ENCODE results near the gene SH3D21.

SH3D21 gene

GRCh38 chr1:36330940-36331339 is 24.8 kb downstream of the SH3D21 start:
- Mint-ChIP-seq H3K27me3 (peaks cover 3% of the 10 kb centered on the region), H3K27ac (no peak overlapping the region), H3K4me3 (no peak overlapping the region), H3K36me3 (ENCODE audit: low read depth) (no peaks in the 10 kb centered on the region), H3K4me1 (ENCODE audit: low read depth) (no peaks in the 10 kb centered on the region), H3K9me3 (no peaks in the 10 kb centered on the region)
- no peak for DNase-seq

DNA sequence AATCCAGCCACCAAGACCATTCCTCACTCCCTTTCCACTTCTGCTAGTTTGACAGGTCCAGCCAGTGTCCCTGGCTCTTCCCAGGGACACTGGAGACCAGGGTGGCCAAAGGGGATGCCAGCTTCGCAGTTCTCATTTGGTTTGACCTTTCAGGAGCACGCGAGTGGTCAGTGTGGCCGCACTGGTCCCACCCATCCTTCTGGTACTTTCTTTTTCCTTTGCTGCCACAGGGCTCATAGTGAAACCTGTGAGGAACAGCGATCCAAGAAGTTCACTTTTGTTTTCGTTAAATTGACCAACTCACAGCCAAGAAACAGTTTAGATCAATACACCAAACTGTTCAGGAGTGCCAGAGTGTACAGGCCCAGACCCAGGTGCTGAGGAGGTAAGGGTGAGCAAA is 31.7 kb downstream of the SH3D21 start:
- no peak overlapping the region for H3K27ac Mint-ChIP-seq
- DNase-seq: no peak
- peaks cover 30% of the 10 kb centered on the region for H3K36me3 Mint-ChIP-seq (ENCODE audit: low read depth)
- H3K4me3 Mint-ChIP-seq: no peak overlapping the region
- peaks cover 7% of the 10 kb centered on the region for H3K4me1 Mint-ChIP-seq (ENCODE audit: low read depth)
- no peaks in the 10 kb centered on the region for H3K9me3 Mint-ChIP-seq
- no peaks in the 10 kb centered on the region for H3K27me3 Mint-ChIP-seq

DNA sequence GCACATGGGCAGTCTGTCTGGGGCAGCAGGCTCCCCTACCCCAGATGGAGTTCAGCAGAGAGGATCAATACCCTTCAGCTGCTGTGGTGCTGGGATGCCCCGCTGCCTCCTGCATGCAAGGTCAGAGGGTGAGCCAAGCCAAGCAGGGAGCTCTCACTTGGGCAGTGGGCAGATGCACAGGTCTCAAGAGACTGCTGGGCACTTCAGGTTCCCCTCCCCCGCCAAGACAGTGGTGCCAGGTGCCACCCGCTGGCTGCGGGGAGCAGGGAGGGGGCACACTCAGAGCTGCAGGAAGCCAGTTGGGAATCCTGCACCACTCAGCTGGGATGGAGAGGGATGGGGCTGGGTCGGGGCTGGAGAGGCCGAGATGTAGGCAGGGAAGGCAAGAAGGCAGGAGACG is 33.0 kb downstream of the SH3D21 start:
- no peaks in the 10 kb centered on the region for H3K27me3 Mint-ChIP-seq
- DNase-seq: no peak
- H3K36me3 Mint-ChIP-seq (ENCODE audit: low read depth): peaks cover 42% of the 10 kb centered on the region
- H3K4me1 Mint-ChIP-seq (ENCODE audit: low read depth): peaks cover 13% of the 10 kb centered on the region
- no peaks in the 10 kb centered on the region for H3K9me3 Mint-ChIP-seq
- H3K4me3 Mint-ChIP-seq: no peak overlapping the region
- no peak overlapping the region for H3K27ac Mint-ChIP-seq

DNA sequence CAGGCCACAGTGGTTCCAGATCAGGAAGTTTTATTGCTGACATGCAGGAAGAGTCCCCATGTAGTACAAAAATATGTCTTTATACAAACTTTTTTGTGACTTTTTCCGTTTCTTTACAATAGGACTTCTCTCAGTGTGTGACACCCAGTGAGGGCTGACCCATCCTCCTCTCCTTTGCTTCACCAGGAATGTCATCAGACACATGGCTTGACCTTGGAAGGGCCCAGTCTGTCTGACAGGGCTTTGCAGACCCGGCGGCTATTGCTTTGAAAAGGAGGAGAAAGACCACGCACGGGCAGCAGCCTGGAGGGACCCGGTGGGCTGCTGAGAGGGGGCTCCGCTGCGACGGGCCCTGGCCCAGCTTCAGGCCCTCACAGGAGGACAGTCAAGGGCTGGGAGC is 33.4 kb downstream of the SH3D21 start:
- peaks cover 46% of the 10 kb centered on the region for H3K36me3 Mint-ChIP-seq (ENCODE audit: low read depth)
- no peak overlapping the region for H3K27ac Mint-ChIP-seq
- H3K4me1 Mint-ChIP-seq (ENCODE audit: low read depth): peaks cover 13% of the 10 kb centered on the region
- H3K9me3 Mint-ChIP-seq: no peaks in the 10 kb centered on the region
- DNase-seq: no peak
- no peak overlapping the region for H3K4me3 Mint-ChIP-seq
- no peaks in the 10 kb centered on the region for H3K27me3 Mint-ChIP-seq

DNA sequence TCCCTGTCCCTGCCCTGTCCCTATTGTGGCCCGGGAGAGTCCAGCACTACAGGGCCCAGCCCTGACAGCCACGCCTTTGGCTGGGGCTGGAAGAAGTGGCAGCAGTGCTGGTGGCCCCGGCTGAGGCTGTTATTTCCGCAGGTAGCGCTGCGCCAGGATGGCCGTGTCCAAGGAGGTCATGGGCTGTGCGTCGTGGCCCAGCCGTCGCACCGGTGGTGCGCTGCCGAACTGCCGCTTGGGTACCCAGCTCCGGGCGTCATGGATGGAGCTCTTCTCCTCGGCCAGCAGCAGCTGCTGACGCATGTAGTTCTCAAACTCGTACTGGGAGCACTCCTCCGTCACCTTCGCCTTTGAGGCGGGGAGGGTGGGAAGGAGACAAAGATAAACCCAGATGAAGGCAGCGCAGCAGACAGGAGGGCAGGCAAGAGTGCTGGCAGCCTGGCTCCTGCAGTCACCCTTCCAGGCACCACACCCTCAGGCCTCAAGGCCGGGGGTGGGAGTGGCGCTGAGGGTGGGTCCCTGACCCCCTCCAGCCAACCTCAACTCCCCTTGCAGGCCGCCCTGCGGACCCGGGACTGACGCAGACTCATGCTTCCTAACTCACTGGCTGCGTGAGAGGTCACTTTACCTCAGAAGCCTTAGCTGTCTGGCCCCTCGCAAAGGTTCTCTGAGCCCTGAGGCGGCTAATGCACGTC is 35.6 kb downstream of the SH3D21 start:
- DNase-seq: no peak
- H3K4me1 Mint-ChIP-seq (ENCODE audit: low read depth): peaks cover 13% of the 10 kb centered on the region
- no peaks in the 10 kb centered on the region for H3K27me3 Mint-ChIP-seq
- no peak overlapping the region for H3K4me3 Mint-ChIP-seq
- no peak overlapping the region for H3K27ac Mint-ChIP-seq
- no peaks in the 10 kb centered on the region for H3K9me3 Mint-ChIP-seq
- H3K36me3 Mint-ChIP-seq (ENCODE audit: low read depth): peaks cover 63% of the 10 kb centered on the region

DNA sequence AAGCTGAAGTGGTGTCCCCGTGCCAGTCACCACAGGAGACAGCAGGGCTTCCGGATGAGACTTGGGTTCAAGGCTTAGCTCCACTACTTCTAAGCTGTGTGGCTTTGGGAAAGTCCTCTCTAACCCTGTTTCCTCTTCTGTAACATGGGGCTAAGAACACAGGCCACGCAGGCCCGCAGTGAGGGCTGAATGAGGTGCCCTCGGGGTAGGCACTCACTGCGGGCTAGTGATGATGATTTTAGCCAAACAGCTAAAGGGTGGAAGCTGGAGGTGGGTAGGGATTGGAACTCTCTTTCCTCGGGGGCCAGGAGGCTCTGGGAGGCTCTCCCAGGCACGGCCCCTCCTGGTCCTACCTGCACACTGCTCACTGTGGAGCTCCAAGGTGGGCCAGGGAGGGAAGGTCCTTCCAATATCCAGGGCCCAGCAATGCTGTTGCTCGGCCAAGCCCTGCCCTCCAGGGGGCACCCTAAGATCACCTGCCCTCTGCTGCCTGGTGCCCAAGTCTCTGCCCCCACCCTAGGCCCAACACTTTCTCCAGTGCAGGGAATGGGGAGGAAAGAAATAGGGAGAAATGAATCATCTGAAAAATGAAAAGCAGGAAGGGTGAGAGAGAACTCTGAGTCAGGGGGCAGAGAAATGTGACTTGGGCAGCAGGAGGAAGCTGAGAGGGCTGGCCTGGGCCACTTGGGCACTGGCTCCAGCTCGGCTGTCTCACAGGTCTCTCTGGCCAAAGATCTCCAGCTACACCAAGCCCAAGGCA is 36.4 kb downstream of the SH3D21 start:
- Mint-ChIP-seq H3K27ac (no peak overlapping the region), H3K27me3 (no peaks in the 10 kb centered on the region), H3K36me3 (ENCODE audit: low read depth) (peaks cover 71% of the 10 kb centered on the region), H3K9me3 (no peaks in the 10 kb centered on the region), H3K4me1 (ENCODE audit: low read depth) (peaks cover 13% of the 10 kb centered on the region), H3K4me3 (no peak overlapping the region)
- peak; percentile 67 for DNase-seq

GRCh38 chr1:36343651-36344394 is 37.7 kb downstream of the SH3D21 start:
- Mint-ChIP-seq H3K36me3 (ENCODE audit: low read depth) (peaks cover 83% of the 10 kb centered on the region), H3K4me3 (no peak overlapping the region), H3K27me3 (no peaks in the 10 kb centered on the region), H3K27ac (no peak overlapping the region), H3K9me3 (no peaks in the 10 kb centered on the region), H3K4me1 (ENCODE audit: low read depth) (peaks cover 10% of the 10 kb centered on the region)
- no peak for DNase-seq

GRCh38 chr1:36344395-36344680 is 38.2 kb downstream of the SH3D21 start:
- no peaks in the 10 kb centered on the region for H3K27me3 Mint-ChIP-seq
- no peak overlapping the region for H3K27ac Mint-ChIP-seq

GRCh38 chr1:36345353-36345752 is 39.2 kb downstream of the SH3D21 start:
- Mint-ChIP-seq H3K4me1 (ENCODE audit: low read depth) (peaks cover 12% of the 10 kb centered on the region), H3K36me3 (ENCODE audit: low read depth) (peaks cover 85% of the 10 kb centered on the region), H3K27me3 (no peaks in the 10 kb centered on the region), H3K4me3 (no peak overlapping the region), H3K27ac (no peak overlapping the region), H3K9me3 (no peaks in the 10 kb centered on the region)
- no peak for DNase-seq

More at GRCh38 chr1:36344395-36344680, 38.2 kb downstream of the SH3D21 start:
- Mint-ChIP-seq H3K9me3 (no peaks in the 10 kb centered on the region), H3K36me3 (ENCODE audit: low read depth) (peaks cover 86% of the 10 kb centered on the region), H3K4me1 (ENCODE audit: low read depth) (peaks cover 9% of the 10 kb centered on the region), H3K4me3 (no peak overlapping the region)
- no peak for DNase-seq

DNA sequence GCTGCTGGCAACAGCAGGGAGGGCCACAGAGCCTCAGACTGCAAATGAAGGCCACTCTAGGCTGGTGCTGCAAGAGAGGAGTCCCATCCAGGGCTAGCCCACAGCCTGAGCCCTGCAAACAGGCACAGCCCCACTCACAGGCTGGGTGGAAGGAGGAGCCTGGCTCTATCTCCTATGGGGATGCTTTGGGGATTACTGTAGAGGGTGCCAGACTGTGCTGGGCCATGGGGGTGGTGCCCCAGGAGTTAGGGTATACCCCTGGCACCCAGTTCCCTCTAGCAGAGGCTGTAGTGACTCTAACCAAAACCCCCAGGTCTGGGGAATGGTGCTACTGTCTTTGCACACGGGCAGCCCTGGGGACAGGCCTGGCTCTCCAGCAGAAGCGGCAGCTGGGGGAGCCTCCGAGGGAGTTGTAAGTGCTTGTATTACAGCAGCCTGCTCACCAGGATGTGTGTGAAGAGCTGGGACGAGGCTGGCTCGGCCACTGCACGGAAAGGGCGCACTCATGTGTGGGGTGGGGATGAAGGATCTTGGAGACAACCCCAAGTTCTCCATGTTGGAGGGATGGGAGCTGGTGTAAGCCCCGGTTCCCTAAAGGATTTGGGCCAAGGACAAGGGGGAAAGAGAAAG is 40.7 kb downstream of the SH3D21 start:
- Mint-ChIP-seq H3K36me3 (ENCODE audit: low read depth) (peaks cover 81% of the 10 kb centered on the region), H3K4me1 (ENCODE audit: low read depth) (peaks cover 27% of the 10 kb centered on the region), H3K27ac (no peak overlapping the region), H3K9me3 (no peaks in the 10 kb centered on the region), H3K4me3 (no peak overlapping the region), H3K27me3 (no peaks in the 10 kb centered on the region)
- no peak for DNase-seq

- H3K27me3 Mint-ChIP-seq: no peaks in the 10 kb centered on the region
- no peak overlapping the region for H3K4me3 Mint-ChIP-seq
- H3K9me3 Mint-ChIP-seq: no peaks in the 10 kb centered on the region
- peaks cover 81% of the 10 kb centered on the region for H3K36me3 Mint-ChIP-seq (ENCODE audit: low read depth)
- peaks cover 28% of the 10 kb centered on the region for H3K4me1 Mint-ChIP-seq (ENCODE audit: low read depth)
- no peak for DNase-seq
- H3K27ac Mint-ChIP-seq: peak overlapping the region; percentile 40
Observed at GRCh38 chr1:36349241-36349671, 43.1 kb downstream of the SH3D21 start.

DNA sequence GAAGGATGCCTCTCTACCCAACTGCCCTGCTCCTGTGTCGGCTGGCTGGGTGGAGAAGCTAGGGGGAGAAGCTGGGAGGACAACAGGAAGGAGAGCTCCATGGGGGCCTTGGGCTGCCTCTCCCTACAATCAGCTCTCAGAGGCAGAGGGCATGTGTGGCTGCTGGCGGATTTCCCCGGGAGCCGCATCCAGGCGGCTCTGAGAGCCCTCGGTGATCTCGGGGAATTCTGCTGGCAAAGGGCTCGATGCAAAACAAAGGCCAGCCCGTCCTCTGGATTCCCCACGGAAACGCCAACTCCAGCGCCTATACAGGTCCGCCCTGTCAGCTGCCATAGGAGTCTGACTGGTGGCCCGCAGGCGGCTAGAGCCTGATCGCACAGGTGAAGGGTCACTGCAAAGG is 43.7 kb downstream of the SH3D21 start:
- Mint-ChIP-seq H3K9me3 (no peaks in the 10 kb centered on the region), H3K27me3 (no peaks in the 10 kb centered on the region), H3K4me1 (ENCODE audit: low read depth) (peaks cover 28% of the 10 kb centered on the region), H3K36me3 (ENCODE audit: low read depth) (peaks cover 81% of the 10 kb centered on the region), H3K27ac (peak overlapping the region; percentile 40), H3K4me3 (no peak overlapping the region)
- no peak for DNase-seq

GRCh38 chr1:36350659-36351226 is 44.6 kb downstream of the SH3D21 start:
- Mint-ChIP-seq H3K4me1 (ENCODE audit: low read depth) (peaks cover 28% of the 10 kb centered on the region), H3K36me3 (ENCODE audit: low read depth) (peaks cover 82% of the 10 kb centered on the region), H3K27ac (peak overlapping the region; percentile 86), H3K9me3 (no peaks in the 10 kb centered on the region), H3K27me3 (no peaks in the 10 kb centered on the region), H3K4me3 (no peak overlapping the region)
- peak; percentile 56 for DNase-seq

DNA sequence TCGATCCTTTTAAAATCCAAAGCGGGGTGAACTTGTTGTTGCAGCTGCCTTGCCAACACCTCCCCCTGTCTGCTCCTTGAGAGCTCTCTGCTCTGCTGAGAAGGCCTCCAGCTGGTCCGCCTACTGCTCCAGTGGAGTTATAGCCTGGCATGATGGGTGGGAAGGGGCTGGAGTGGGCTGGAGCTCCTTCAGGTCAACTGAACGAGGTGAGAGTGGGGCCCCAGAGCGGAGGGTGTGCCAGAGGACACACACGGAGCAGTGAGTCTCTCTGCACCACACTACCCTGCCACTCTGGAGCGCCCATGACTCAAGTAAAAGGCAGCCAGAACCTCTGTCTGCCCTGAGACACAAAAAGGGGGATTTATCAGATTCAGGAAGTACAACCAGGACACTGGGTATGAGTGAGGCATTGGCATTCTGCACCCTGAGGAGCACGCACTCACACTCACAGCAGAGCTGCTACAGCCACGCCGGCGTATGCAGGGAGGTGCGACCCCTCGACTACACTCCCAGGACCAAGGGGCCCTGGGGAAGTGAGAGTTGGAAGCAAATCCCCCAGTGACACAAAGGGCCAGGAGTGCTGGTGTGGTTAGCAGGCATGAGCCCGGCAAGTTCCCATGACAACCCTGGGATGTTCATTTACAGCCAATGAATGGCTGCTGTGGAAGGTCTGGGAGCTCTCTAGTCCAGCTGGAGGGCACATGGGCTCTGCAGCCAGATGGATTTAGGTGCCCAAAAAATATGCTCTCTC is 45.2 kb downstream of the SH3D21 start:
- H3K4me1 Mint-ChIP-seq (ENCODE audit: low read depth): peaks cover 28% of the 10 kb centered on the region
- H3K4me3 Mint-ChIP-seq: no peak overlapping the region
- H3K27me3 Mint-ChIP-seq: no peaks in the 10 kb centered on the region
- H3K9me3 Mint-ChIP-seq: no peaks in the 10 kb centered on the region
- DNase-seq: no peak
- H3K27ac Mint-ChIP-seq: peak overlapping the region; percentile 86
- H3K36me3 Mint-ChIP-seq (ENCODE audit: low read depth): peaks cover 82% of the 10 kb centered on the region

Data from activated T-cell treated with anti-CD3 and anti-CD28 coated beads, Interleukin-2, amount 50 U/mL, for 24 hours (primary cell).